NCI-H187 treated with DMSO at 0.1 percent for 48 hours (cell line): ENCODE data around the gene UBXN2A.
"Not testable (repeated sequence)": the region's sequence is repeated elsewhere in the genome, so short reads cannot be mapped to it uniquely, and the experiment has no call there.

Source experiments
- DNase-seq: peaks from one replicate; lab custom pipeline; 2025; lab: John Stamatoyannopoulos, UW

Gene UBXN2A

DNA sequence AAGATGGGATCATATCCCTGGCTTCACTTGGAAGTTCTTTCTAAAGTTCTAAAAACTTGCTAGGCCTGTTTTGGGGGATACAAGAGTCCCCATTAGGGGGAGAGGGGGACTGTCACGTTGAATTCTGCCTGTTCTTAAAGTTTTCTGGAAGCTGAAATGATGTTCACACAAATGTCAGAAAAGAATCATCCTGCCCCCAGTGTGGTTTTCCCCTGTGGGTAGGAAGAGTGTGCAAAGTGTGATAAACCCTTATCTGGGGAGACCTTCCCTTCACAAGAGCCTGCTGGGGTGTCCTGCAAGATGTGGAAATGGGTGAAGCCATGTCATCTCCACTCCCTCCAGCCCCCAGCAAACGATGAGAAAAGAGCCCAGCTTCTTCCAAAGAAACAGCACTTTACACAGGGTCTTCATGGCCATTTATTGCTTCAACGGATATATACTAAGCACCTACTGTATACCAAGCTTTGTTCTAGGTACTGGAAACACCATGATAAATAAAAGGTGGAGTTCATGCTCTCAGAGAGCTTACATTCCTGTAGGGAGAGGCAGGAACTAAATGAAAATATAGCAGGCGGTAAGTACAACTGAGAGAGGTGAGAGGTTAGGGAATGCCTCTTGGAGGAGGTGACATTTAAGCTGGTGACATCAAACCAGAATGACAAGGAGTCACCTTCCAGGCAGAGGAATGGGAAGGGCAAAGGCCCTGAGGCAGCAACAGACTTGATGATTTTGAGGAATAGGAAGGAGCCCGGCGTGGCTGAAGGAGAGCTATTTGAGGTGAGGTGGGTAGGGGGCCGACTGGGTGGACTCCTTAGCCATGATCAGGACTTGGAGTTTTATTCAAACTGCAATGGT lies 71.2 kb downstream of the UBXN2A start:
- DNase-seq = no peak

DNA sequence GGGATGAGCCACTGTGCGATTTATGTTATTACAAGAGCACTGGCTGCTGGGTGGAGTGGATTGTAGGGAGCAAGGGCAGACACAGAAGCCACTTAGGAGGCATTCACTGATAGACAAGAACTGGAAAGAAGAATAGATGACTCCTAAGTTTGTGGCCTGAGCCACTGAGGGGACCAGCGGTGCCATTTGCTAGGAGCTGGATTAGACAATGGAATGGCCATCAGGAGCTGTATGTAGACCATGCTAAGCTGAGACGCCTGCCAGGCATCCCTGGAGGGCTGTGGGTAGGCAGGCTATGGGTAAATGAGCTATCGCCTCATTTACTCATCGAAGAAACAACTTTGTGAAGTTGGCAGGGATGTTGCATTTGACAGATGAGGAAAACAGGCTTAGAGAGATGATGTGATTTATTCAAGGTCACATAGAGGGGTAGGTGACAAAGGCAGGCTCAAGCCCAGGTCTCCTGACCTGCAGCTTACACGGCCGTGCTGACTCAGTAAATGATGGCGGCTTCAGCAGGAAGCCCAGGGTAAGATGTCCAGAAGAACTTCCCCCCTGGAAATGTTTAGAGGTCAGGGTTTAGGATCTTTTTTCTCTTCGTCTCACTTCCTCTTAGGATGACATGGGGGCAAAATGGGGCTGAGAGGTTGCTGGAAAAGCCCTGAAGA lies 72.4 kb downstream of the UBXN2A start:
- no peak for DNase-seq

GRCh38 chr2:24014902-24015301 lies 74.6 kb downstream of the UBXN2A start:
- not testable (repeated sequence) for DNase-seq

DNA sequence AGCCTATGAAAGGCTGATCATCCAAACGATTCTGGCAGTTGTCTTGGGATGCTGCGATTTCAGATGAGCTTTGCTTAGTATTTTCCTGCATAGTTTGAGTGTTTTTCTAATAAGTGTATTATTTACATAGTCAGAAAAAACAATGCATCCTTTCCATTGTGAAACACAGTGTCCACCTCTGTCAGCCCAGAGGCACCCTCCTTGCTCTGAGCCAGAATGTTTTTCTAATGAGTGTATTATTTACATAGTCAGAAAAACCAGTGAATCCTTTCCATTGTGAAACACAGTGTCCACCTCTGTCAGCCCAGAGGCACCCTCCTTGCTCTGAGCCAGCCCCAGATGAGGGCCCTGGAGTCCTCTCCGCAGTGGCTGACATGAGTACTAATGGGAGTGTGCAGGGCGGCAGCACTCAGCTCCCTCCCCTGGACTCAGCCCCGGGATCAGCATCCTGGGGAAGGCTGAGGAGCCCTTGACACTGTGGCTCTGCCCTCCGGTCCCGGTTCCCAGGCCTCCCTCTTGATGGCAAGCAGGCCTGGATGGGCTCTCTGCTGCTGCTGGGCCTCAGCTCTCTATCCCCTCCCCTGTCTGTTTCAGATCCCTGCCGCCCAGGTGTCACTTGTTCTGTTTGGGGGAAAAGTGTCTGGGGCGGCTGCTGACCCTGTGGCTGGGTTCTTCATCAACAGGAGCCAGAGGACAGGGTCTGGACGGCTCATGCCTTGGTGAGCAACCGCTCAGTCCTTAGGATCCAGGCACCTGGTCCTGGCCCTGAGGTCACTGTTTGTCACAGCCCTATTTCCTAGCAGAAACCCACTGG lies 75.5 kb downstream of the UBXN2A start:
- DNase-seq = no peak

DNA sequence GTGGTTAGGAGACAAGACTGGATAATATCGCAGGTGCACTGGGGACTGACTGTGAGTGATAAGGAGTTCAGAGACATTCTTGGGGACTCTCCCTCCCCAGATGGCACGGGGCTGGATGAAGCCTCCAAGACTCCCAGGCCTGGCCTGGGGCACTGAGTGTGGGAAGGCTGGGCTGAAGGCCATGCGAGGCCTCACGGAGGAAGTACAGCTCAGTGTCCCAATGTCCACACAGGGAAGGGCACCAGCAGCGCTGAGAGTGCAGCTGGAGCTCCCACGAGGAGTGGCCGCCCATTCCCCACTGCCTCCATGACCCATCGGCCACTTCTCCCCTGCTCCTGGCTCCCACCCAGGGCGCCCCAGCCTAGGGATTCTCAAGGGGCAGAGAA lies 76.1 kb downstream of the UBXN2A start:
- no peak for DNase-seq

DNA sequence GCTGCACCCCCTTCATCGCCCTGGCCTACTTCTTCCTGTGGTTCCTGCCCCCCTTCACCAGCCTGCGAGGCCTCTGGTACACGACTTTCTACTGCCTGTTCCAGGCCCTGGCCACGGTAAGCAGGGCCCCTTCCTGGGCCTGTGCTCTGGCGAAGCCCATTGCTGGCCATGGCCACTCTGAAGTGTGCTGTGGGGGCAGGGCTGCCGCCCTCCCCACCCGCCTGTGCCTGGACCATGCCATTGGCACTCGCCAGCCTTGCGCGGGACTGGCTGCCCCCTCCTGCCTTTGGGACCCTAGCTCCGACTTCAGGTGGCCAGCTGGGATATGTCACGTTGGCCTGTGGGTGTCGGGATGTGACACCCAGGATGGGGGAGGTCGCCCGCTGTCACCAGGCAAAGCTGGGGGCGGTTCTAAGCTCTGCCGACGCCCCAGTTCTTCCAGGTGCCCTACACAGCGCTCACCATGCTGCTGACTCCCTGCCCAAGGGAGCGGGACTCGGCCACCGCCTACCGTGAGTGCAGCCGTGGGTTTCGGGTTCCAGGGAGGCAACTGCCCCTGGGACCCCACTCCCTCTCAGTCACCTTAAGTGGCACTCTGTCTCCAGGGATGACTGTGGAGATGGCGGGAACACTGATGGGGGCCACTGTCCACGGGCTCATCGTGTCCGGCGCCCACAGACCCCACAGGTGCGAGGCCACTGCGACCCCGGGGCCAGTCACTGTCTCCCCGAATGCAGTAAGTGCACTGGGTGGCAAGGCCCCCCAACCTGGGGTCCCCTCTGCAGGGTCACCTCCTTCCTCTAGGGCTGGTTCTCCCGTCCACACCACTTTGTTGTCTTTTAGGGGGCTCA lies 76.8 kb downstream of the UBXN2A start:
- DNase-seq = no peak

DNA sequence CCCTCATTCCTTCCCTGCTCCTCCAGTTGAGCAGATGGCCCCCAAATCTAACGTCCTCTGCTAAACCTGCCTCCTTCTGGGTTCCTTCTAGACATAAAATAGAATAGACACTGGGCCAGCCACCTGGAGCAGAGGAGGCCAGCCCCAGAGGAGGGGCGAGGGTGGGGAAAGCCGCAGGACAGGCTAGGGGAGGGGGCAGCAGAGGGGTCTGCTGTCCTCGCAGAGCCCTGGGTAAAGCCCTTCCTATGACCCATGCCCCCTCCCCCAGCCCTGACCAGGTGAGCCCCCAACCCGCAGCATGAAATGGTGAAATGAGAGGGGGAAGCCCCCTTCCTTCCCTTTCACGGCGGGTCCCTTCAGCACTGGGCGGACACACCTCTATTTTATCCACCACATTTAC lies 77.4 kb downstream of the UBXN2A start:
- DNase-seq = no peak

GRCh38 chr2:24018241-24018640 lies 78.0 kb downstream of the UBXN2A start:
- DNase-seq = no peak

DNA sequence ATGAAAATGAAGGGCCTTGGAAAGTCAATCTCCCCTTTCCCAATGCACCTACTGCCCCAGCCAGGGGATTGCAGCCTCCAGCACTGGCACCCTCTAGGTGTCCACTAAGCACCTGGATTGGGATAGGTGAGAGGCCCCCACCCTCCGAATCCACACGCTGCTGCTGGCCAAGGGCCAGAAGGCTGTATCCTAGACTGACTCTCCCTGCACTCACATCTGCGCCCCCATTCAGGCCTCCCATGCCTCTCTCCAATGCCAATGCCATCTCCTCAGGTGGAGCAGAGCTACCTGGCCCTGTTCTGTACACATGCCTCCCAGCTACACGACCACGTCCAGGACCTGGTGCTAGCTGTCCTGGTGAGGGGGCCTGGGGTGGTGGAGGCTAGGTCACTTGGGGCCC lies 79.5 kb downstream of the UBXN2A start:
- no peak for DNase-seq

DNA sequence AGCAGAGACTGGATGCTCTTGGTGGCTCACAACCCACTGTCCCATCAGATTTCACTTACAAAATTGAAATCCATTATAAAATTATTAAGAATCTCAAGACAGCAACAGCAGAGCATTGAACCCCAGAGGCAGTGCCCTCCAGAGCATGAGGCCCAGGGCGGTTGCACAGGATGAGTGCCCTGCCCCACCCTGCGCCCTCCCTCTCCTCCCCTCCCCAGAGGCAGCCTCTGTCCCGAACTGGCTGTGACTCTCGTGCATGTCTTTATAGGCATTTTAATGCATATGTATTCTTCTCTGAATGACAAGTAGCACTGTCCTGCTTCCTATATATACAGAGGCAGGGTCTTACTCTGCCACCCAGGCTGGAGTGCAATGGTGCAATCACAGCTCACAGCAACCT lies 80.0 kb downstream of the UBXN2A start:
- no peak for DNase-seq

GRCh38 chr2:24021122-24021998 lies 81.1 kb downstream of the UBXN2A start:
- no peak for DNase-seq

DNA sequence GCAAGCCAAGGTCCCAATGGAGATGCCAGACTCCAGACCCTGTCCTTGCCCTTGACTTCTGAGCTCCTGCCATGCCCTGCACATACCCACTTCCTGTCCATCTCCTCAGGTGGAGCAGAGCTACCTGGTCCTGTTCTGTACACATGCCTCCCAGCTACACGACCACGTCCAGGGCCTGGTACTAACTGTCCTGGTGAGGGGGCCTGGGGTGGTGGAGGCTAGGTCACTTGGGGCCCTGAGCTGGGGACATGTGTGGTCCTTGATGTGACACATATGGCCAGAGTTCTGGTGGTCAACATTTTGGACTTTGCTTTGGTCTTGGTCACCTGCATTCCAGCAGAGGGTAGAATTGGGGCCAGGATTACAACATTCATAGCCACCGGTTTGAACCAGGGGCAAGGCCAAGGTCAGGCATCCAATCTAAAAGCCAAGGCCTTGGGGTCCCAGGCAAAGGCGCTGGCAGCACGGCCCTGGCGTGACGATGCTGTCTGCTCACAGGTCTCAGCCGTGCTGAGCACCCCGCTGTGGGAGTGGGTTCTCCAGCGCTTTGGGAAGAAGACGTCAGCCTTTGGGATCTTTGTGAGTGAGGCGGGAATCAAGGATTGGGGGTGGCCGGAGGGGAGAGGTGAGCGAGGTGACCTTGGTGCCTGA lies 82.2 kb downstream of the UBXN2A start:
- no peak for DNase-seq

GRCh38 chr2:24022975-24023575 lies 82.8 kb downstream of the UBXN2A start:
- DNase-seq = no peak

DNA sequence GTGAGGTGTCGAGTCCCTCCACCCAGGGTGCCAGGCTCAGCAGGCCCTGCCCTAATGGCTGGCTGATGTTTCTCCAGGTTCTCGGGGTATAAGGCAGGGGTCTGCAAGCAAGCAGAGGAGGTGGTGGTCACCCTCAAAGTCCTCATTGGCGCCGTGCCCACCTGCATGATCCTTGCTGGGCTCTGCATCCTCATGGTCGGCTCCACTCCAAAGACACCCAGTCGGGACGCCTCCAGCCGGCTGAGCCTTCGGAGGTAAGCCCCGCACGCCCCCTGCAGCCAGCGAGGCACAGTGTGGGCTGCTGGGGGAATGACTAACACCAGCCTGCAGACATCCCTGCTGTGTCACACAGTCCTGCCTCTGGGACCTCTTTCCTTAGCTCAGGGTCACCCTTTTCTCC lies 83.8 kb downstream of the UBXN2A start:
- DNase-seq = no peak

GRCh38 chr2:24024996-24025663 lies 84.9 kb downstream of the UBXN2A start:
- no peak for DNase-seq

- DNase-seq = no peak
Measured at GRCh38 chr2:24026233-24026632, 86.0 kb downstream of the UBXN2A start.

GRCh38 chr2:24038786-24039499 lies 98.7 kb downstream of the UBXN2A start:
- DNase-seq = no peak

- DNase-seq = no peak
Measured at GRCh38 chr2:24040511-24040910, 100.2 kb downstream of the UBXN2A start.

DNA sequence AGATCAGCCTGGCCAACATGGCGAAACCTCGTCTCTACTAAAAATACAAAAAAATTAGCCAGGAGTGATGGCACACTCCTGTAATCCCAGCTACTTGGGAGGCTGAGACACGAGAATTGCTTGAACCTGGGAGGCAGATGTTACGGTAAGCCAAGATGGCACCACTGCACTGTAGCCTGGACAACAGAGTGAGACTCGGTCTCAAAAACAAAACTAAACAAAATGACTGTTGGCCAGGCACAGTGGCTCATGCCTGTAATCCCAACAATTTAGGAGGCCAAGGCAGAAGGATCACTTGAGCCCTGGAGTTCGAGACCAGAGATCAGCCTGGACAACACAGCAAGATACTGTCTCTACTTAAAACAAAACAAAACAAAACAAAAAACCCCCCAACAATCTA lies 102.9 kb downstream of the UBXN2A start:
- DNase-seq = not testable (repeated sequence)
